GM10266 (cell line): Measurements from ENCODE around the gene F12.
"Not testable (repeated sequence)": the region's sequence is repeated elsewhere in the genome, so short reads cannot be mapped to it uniquely, and the experiment has no call there.

ENCODE experiments used
- DNase-seq: peaks from one replicate; pipeline ENCODE4 v3.0.0; 2012; ENCODE audit errors: extremely low spot score
- TF ChIP-seq, protein P1 (sequence below): IDR thresholded peaks from 2 replicates; pipeline ENCODE4 v1.5.1; 2012; ENCODE audit warnings: mild to moderate bottlenecking, low read depth; ENCODE audit not compliant: control insufficient read depth, insufficient read depth; ENCODE audit errors: missing control alignments

F12 gene

DNA sequence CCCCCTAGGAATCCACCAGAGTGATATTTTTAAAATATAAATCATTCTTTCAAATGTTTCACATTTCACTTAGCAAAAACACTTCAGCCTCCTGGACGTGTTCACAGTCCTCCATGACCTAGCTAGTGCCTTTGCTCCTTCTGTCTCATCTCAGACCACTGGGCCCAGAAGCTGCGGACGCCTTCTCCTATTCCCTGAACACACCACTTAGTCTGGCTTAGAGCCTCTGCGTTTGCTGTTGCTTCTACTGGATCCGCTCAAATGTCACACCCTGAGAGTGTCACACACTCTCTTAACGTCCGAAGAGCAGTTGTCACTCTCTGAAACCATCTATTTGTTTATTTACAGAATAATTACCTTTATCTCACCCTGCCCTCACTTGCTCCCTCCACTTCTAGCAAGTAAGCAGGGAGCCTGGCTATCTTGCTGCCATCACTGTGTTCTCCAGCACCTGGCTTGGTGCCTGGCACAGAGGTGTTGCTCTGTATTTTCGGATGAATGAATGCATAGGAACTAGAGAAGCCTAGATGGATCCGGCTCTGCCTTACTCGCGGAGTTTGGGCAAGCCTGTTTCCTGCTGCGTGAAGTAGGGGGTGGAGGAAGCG lies 15.9 kb upstream of the F12 start:
- no peak for DNase-seq
- TF ChIP-seq, protein P1, sequence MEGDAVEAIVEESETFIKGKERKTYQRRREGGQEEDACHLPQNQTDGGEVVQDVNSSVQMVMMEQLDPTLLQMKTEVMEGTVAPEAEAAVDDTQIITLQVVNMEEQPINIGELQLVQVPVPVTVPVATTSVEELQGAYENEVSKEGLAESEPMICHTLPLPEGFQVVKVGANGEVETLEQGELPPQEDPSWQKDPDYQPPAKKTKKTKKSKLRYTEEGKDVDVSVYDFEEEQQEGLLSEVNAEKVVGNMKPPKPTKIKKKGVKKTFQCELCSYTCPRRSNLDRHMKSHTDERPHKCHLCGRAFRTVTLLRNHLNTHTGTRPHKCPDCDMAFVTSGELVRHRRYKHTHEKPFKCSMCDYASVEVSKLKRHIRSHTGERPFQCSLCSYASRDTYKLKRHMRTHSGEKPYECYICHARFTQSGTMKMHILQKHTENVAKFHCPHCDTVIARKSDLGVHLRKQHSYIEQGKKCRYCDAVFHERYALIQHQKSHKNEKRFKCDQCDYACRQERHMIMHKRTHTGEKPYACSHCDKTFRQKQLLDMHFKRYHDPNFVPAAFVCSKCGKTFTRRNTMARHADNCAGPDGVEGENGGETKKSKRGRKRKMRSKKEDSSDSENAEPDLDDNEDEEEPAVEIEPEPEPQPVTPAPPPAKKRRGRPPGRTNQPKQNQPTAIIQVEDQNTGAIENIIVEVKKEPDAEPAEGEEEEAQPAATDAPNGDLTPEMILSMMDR = no peak

DNA sequence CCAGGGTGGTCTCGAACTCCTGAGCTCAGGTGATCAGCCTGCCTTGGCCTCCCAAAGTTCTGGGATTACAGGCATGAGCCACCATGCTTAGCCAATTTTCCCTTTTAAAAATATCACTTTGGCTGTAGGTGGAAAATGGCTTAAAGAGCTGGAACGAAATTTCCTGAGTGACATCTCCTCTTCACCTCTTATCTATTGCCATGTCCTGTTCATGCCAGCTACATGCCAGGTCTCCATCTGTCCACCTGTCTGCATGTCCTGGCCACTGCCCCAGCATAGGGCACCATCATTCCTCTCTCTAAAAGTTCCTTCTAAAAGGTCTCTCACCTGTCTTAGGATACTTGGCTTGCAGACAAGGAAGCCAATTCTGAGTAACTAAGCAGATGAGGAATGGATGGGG lies 14.3 kb upstream of the F12 start:
- TF ChIP-seq, protein P1 = no peak
- DNase-seq = no peak

DNA sequence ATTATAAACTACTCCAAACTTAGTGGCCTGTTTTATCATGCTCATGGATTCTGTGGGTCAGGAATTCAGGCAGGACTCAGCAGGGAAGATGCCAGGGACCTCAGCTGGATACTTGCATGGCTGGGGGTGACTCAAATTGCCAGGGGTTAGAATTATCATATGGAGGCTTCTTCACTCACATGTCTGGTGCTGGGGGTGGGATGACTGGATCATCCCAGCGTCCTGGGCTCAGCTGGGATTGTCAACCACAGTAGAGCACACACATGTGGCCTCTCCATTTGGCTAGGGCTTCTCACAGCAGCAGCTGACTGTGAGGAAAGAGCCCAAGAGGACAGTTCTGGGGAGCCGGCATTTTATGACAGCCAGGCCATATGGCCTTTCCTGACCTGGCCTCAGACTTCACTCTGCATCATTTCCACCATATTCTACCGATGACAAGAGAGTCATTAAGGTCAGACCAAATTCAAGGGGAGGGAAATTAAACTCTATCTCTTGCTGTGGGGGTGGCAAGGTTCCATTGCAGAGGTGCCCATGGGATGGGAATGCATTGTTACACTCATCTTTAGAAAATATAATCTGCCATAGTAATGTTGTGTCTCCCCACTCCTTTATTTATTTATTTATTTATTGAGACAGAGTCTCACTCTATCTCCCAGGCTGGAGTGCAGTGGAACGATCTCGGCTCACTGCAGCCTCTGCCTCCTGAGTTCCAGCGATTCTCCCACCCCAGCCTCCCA lies 11.9 kb upstream of the F12 start:
- TF ChIP-seq, protein P1 = no peak

DNA sequence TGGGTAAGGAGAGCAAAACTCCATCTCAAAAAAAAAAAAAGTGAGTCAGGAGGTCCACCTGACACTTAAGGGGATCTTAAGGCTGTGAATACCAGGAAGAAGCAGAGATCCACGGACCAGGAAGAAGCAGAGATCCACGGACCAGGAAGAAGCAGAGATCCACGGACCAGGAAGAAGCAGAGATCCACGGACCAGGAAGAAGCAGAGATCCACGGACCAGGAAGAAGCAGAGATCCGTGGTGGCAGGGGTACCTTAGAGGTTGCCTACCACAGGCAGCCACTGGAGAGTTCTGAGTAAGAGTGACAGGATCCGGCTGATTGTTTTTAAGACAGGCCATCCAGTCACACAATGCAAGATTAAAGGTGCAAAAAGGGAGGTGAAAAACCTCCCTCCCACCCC lies 11.1 kb upstream of the F12 start:
- DNase-seq = not testable (repeated sequence)

More for the DNA sequence above, 11.9 kb upstream of the F12 start:
- no peak for DNase-seq

DNA sequence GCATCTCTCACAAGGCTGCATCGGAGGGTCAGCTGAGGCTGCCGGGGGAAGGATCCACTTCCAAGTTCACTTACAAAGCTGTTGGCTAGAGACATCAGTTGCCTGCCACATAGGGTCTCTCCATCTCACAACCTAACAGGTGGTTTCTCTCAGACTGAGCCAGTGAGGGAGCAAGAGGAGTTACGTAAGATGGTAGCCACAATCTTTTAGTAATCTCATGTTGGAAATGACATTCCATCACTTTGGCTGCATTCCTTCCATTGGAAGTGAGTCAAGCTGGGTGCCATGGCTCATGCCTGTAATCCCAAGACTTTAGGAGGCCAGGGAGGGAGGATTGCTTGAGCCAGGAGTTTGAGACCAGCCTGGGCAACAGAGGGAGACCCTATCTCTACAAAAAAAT lies 9.7 kb upstream of the F12 start:
- TF ChIP-seq, protein P1 = no peak
- no peak for DNase-seq

DNA sequence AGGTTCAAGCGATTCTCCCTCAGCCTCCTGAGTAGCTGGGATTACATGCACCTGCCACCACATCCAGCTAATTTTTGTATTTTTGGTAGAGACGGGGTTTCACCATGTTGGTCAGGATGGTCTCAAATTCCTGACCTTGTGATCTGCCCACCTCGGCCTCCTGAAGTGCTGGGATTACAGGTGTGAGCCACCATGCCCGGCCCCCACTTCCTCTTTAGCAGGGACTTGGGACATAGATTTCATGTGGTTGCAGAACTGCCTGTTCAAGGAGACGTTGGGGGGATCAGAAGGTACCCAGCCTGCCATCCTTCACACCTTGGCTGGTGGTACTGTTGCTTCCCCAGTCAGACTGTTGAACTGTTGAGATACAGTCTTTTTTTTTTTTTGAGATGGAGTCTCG lies 7.7 kb upstream of the F12 start:
- not testable (repeated sequence) for DNase-seq

DNA sequence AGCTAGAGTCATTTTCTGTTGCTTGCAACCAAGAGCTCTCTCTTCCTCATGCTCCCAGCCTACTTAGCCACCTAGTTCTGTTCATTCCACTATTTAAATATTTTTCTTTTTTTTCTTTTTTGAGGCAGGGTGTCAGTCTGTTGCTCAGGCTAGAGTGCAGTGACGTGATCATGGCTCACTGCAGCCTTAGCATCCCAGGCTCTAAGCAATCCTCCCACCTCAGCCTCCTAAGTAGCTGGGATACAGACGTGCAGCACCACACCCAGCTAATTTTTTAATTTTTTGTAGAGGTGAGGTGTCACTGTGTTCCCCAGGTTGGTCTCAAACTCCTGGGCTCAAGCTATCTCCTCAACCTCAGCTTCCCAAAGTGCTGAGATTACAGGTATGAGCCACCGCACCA lies 5.1 kb upstream of the F12 start:
- DNase-seq = no peak
- TF ChIP-seq, protein P1 = no peak

DNA sequence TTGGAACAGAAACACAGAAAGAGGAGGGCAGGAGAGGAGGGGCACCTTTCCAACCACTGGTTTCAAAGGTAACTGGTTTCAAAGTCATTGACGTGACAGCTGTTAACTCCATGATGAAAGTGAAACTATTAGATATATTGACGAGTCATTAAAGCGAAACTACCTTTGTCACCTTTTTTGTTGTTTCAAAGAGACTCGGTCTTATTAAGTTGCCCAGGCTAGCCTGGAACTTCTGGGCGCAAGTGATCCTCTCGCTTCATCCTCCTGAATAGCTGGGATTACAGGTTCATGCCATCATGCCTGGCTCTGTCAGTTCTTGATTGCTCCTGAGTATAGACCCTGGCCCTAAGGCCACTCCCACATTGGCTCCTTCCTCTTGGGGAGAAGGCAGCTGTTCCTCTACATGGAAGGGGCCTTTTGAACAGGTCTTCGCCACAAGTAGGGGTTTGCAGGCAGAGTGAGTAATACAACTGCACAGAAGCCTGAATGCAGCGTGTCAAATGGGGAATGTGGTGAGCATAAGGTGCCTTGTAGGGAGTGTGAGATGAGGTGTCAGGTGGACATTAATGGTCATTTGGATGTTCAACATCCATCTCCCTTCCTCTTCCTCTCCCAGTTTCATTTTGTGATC lies 3.4 kb upstream of the F12 start:
- TF ChIP-seq, protein P1 = no peak
- DNase-seq = no peak
